Measurements from ENCODE around the gene OPRPN.

The OPRPN gene, protein sequence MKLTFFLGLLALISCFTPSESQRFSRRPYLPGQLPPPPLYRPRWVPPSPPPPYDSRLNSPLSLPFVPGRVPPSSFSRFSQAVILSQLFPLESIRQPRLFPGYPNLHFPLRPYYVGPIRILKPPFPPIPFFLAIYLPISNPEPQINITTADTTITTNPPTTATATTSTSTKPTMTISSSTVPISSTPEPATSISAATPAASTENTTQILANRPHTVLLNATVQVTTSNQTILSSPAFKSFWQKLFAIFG

DNA sequence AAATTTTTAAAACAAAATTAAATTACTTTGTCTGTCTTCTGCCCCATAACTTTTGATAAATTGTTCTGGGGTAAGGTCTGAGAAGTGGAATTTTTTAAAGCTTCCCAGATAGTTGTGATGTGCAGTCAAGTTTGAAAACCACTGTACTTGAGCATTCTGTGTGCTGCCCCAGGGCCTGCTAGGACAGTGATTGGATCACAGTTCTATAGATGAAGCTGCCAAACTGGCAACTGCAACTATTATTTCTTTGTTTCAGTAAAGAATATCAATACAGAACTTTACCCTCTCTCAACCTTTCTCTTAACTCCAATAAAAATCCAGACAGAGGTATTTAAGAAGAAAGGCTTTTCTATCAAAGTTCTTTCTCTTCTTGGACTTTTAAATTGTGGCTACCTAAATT is at the start of gene OPRPN:
Gene OPRPN, plus strand, starts transcription at position 361 of the 400 bp plus-strand sequence. CDS start 1,346 bp downstream, outside the sequence.
- DNase-seq = no peak

DNA sequence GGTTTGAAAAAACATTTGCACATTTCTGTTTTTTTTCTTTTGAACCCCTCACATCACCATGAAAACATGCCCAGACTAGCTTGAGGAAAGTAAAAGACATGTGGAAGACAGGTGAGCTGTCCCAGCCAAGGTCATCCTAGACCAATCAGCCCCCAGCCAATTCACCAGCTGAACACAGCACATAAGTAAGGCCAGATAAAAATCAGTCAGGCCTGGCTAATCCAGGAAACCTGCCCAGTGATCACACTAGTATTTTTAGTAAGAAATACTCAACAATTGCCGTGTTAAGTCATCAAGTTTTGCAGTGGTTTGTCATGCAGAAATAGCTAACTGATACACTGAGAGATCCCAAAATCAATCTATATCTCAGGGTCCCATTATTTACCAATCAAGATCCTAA is 41.6 kb upstream of the OPRPN start:
- no peak for DNase-seq

GRCh38 chr4:70359115-70359661 is 38.6 kb upstream of the OPRPN start:
- no peak for DNase-seq

DNA sequence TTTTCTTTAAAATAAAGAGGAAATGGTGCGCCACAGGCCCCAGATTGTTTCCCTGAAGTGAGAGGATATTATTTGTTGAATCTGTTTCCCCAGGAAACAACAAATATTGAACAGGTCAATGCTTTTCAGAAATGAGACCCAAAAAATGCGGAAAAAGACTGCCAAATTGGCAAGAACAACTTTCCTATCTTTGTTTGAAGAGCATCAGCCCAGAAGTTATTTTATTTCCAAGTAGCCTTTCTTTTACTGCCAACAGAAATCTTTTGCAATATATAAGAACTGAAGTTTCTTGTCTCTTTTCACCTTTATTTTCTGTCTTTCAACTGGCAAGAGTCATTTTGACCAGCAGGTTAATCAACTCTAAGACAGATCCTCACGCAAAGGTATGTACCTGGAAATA is 37.3 kb upstream of the OPRPN start, which contains the start of gene SMR3A:
Gene SMR3A, plus strand, starts transcription at position 301 of the 400 bp plus-strand sequence. CDS start 1,356 bp downstream, outside the sequence.
- no peak for DNase-seq

DNA sequence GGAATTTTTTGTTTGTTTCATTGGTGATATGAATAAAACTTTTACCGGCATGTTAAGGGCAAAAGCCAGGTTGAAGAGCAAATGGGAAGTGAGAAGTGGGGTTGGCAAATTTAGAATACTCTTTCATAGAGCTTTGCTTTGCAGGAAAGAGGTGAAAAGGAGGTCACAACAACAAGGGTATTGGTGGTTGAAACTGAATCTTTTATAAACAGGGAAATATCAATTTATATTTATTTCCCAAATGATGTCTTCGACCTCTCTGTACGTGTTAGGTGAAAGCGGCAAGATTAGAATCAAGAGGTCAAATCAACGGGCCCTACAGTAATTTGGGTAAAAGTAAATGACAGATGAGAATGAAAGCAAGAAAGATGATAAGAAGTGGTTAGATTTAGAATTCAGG is 33.7 kb upstream of the OPRPN start:
- DNase-seq = no peak

DNA sequence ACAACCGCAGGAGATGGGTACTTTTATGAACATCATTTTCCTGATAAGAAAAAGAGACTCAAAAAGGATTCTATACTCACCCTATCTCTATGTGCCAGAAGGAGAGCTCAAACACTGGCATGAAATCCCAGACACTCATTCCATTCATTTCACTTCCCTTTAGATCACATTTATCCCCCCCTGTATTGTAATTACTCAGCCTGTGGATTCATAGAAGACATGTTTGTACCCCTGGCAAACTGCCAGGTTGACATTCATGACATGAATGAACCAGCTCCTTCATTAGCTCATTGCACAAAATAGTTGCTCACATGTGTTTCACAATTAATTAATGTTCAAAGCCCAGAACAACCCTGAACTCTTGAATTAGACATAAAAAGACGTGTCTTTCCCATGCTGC is 32.3 kb upstream of the OPRPN start:
- DNase-seq = no peak

DNA sequence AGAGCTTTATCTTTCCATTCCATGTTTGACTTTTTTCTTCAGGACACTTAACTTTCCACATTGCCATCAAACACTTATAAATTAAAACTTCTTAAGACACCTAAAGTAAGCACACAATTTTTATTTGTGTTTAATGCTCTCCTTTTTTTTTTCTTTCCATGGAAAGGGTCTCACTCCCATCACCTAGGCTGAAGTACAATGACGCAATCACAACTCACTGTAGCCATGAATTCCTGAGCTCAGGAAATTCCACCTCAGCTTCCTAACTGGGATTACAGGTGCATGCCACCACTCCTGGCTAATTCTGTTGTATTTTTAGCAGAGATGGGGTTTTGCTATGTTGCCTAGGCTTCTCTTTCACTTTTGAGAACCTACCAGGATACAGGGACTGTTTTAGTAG is 29.9 kb upstream of the OPRPN start:
- no peak for DNase-seq

DNA sequence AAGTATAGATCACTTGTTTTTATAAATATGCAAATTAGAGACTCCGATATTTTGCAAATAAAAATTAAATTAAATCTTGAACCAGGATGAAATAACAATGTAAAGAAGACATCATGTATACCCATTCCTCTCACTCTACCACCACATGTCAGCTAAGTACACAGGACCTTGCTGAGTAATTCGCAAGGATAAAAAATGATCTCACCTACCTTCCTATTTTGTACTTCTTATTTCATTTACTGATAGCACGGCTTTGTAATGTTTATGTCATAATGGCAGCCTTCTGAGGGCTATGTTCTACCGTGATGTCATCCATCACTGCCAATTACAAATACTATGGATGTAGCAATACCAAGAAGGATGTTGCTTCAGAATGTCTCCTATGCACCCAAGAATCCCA is 25.8 kb upstream of the OPRPN start:
- DNase-seq = no peak

GRCh38 chr4:70372760-70373159 is 25.0 kb upstream of the OPRPN start:
- no peak for DNase-seq

DNA sequence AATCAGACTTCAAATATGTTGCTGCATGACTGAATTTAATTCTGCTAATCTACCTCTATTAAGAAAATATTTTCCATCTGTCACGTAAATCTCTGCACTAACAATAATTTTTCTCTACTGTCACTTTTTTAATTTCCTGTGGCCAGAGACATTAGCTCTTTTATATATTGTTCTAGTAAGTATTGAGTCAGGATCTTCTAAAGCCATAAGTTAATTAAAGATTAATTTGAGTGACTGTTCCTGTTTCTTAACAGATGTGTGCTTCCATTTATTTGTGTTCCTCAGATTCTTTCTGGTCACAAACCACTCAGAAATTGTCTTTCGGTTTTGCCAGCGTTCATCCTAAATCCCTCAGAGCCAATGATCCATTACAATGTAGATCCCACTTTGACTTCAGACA is 17.2 kb upstream of the OPRPN start:
- no peak for DNase-seq

- no peak for DNase-seq
Measured at GRCh38 chr4:70382691-70383181, 15.0 kb upstream of the OPRPN start, which contains the start of gene SMR3B. TSS of gene SMR3B (plus strand) at chr4:70383131. CDS start at chr4:70384511, 1,380 bp downstream.

- no peak for DNase-seq
Measured at GRCh38 chr4:70392057-70392776, 5.5 kb upstream of the OPRPN start.

DNA sequence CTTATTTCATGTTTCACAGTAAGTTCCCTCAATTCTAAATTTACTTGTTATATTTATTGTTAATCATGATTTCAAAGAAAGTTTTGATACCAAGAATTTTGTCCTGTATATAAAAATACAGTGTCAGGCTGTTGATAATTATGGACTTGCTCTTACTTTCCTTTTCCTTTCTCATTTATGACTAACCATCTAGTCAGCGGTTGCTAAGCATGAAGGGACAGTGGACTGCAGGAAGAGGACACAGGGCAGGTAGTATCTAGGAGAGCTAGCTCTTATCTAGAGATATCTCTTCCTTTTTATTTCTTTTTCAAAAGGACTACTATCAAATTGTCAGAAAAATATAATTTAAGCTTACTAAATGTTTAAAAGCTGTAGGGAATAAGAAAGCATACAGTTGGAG is 1.6 kb downstream of the OPRPN start:
- DNase-seq = no peak

- no peak for DNase-seq
Measured at GRCh38 chr4:70402762-70403161, 5.0 kb downstream of the OPRPN start.

DNA sequence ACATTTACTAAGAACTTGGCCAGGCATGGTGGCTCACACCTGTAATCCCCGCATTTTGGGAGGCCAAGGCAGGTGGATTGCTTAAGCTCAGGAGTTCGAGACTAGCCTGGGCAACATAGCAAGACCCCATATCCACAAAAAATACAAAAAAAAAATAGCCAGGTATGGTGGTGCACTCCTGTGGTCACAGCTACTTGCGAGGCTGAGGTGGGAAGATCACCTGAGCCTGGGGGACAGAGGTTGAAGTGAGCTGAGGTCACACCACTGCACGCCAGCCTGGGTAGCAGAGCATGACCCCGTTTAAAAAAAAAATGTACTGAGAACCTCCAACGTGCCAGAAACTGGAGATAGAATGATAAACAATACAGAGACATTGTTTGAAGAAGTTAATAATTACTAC is 8.0 kb downstream of the OPRPN start:
- DNase-seq = no peak

- DNase-seq = no peak
Measured at GRCh38 chr4:70425306-70425705, 27.6 kb downstream of the OPRPN start.

DNA sequence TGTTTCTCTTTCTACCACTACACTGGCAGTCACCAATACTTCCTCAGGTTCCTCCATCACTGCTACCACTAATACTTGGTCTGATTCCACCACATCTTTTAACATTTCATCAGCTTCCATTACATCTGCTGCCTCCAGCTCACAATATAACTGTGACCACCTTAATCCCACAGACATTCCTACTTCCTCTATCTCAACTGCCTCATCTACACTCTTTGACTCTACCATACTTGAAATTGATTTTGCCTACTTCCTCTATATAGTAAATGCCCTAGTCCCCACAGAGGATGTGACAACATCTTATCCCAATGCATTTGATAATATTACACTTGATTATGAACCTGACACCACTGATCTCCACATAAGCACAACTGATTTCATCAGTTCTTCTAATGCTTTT is 29.0 kb downstream of the OPRPN start:
- no peak for DNase-seq

GRCh38 chr4:70437197-70437596 is 39.5 kb downstream of the OPRPN start:
- no peak for DNase-seq

DNA sequence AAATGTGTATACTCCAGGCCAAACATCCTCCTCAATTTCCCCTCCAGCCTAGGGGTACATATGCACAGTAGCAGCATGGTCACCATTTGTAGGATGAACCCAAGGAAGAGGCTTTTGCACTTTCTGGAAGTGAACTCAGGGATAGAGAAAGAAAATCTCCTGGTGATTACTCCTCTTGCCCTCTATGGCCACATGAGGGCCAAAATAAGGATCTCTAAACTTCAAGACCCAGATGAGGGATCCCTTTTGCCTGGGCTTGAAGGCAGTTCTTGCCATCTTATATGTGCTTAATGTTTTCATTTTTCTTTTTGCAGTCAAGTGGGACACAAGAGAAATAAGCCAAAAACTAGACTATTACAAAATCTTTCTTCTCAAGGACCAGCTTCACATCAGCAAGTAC is 44.7 kb downstream of the OPRPN start:
- DNase-seq = no peak

DNA sequence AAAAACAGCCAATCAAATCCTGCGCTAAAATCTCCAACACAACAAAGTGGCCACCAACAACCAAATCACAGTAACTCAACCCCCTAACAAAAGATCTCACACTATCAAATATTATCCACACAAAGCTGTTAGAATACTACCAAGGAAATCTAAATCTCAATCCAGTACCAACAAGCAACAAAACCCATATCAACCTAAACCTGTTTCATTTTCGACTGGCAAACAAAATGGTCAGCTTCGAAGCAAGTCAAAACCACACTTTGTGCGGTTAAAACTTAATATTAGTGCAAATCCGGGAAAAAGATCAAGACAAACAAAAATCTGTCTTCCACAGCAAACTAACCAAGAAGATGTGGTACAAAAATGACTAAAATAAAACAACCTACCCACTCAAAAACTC is 45.6 kb downstream of the OPRPN start:
- DNase-seq = no peak

DNA sequence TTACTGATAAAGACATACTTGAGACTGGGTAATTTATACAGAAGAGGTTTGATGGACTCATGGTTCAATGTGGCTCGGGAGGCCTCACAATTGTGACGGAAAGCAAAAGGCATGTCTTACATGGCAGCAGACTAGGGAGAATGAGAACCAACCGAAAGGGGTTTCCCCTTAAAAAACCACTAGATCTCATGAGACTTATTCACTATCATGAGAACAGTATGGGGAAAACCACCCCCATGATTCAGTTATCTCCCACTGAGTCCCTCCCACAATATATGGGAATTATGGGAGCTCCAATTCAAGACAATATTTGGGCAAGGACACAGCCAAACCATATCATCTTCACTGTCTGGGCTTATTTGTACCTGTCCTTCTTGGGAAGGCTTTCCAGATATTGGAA is 51.5 kb downstream of the OPRPN start:
- DNase-seq = no peak

DNA sequence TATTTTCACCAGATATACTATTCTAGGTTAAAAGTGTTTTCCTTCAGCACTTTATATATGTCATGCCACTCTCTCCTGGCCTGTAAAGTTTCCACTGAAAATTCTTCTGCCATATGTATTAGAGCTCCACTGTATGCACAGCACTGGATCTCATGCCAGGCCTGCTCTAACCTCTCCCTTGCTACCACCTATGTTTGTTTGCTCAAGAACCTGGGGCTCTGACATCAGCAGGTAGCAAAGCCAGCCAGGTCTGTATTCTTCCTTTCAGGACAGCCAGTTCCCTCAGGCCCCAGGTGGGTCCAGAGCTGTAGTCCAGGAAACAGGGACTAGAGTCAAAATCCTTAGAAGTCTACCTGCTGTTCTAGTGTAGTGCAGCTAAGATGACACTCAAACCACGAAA is 55.2 kb downstream of the OPRPN start:
- no peak for DNase-seq
